HG02943 (cell line): ENCODE measurements around the gene PAX3.
"Not testable (repeated sequence)": the region's sequence is repeated elsewhere in the genome, so short reads cannot be mapped to it uniquely, and the experiment has no call there.

Source experiments
- ATAC-seq: cut with Tn5 transposase; IDR thresholded peaks from one replicate; pipeline ENCODE4 v1.9.1; 2021; ENCODE audit warnings: mild to moderate bottlenecking, low read depth, moderate library complexity; ENCODE audit not compliant: unreplicated experiment

The PAX3 gene

GRCh38 chr2:222160944-222161343, 137.9 kb downstream of the PAX3 start:
- ATAC-seq, result no peak

- ATAC-seq, result no peak
These were observed 138.7 kb downstream of the PAX3 start for GRCh38 chr2:222160125-222160524.

GRCh38 chr2:222159221-222159620, 139.6 kb downstream of the PAX3 start:
- ATAC-seq, result no peak

- not testable (repeated sequence) for ATAC-seq
These were observed 143.7 kb downstream of the PAX3 start for GRCh38 chr2:222155003-222155664.
